DMS79 treated with DMSO at 0.1 percent for 48 hours (cell line): ENCODE results near the gene TNNI2.
"Not testable (repeated sequence)": the region's sequence is repeated elsewhere in the genome, so short reads cannot be mapped to it uniquely, and the experiment has no call there.

Experiments
- DNase-seq: peaks from one replicate; lab custom pipeline; 2025; lab: John Stamatoyannopoulos, UW

TNNI2 gene

GRCh38 chr11:1862588-1863351, 24.0 kb downstream of the TNNI2 start:
- DNase-seq: no peak

GRCh38 chr11:1863352-1864216, 24.8 kb downstream of the TNNI2 start:
- no peak for DNase-seq

- DNase-seq: no peak
Observed at GRCh38 chr11:1864231-1864630, 25.4 kb downstream of the TNNI2 start.

GRCh38 chr11:1864831-1865665, 26.3 kb downstream of the TNNI2 start:
- no peak for DNase-seq

- no peak for DNase-seq
Observed at GRCh38 chr11:1866226-1866625, 27.4 kb downstream of the TNNI2 start.

DNA sequence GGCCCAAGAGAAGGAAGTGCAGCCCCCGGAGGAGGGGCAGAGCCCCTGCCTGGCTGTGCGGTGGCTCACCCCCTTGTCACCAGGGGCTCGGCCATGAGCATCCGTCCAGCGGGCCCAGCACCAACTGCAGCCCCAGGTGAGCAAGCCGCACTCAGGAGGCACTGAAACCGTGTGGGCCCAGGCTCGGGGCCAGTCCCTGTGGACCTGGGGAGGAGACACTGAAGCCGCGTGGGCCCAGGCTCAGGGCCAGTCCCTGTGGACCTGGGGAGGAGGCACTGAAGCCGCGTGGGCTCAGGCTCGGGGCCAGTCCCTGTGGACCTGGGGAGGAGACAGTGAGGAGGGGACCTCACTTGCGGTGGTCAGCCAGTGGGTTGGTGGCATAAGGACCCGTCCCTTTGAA, 28.0 kb downstream of the TNNI2 start:
- DNase-seq: no peak

DNA sequence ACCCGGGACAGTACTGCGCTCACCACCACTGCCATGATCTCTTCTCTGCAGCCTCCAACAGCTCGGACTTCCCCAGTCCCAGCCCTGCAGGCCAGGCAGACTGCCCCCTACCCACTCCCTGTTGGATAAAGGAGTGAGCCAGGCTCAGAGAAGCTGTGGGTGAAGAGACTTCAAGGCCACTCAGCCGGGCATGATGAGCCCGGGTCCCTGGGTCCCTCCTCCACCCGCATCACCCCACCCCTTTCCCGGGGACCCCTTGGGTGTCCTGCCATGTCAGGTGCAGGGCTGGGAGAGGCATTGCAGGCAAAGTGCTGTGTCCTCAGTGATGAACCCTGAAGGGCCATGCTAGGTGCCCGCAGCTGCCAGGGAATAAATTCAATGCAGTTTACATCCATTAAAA, 28.6 kb downstream of the TNNI2 start:
- DNase-seq: no peak

DNA sequence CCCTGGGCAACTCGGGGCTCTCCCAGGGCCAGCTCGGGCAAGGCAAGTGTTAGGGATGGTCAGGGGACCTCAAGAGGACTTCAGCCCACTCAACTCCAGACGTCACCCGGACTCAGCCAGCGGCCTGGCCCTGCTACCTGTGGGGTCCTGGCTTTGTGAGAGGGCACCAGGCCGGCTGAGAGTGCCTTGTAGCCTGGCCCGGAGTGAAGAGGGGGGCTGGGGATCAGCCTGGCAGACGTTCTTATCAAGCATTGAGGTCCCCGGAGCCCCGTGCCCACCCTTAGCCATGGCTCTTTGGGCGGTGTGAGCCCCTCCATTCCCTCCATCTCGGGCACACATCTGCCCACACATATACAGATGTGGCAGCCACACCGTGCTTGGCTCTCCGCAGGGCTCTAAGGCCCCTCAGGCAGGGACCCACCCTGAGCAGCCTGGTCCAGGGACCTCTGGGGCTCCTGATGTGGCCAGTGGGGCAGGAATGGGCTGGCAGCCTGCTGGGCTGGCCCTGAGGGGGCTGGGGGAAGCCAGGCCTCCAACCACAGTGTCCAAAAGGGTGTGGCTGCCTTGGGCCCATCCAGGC, 29.4 kb downstream of the TNNI2 start:
- no peak for DNase-seq

DNA sequence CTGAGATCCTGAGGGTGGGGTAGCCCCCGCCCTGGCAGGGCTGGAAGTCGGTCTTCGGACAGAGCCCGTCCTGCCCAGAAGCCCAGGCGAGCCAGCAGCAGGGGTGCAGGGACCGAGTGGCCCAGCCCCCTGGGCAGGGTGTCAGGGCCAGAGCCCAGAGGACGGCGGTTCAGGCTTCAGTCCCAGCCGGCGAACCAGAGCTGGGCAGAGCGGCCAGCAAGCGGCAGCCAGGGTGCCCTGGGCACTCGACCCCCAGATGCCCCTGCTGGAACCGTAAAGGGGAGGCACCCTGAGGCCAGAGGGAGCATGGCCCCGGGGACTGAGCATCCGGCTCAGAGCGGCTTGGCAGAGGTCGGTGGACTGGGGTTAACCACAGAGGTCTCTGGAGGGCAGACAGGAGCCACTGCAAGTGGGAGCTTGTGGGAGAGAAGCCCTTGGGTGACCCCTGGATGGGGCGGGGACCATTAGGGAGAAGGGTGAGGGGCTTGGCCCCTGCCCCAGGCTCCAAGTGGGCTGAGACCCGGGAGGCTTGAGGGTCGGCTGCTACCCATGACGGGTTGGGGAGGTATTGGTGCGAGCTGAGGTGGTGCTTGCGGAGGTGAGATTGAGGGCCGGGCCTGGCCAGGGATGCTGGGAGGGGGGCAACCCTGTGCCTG, 30.0 kb downstream of the TNNI2 start:
- no peak for DNase-seq

DNA sequence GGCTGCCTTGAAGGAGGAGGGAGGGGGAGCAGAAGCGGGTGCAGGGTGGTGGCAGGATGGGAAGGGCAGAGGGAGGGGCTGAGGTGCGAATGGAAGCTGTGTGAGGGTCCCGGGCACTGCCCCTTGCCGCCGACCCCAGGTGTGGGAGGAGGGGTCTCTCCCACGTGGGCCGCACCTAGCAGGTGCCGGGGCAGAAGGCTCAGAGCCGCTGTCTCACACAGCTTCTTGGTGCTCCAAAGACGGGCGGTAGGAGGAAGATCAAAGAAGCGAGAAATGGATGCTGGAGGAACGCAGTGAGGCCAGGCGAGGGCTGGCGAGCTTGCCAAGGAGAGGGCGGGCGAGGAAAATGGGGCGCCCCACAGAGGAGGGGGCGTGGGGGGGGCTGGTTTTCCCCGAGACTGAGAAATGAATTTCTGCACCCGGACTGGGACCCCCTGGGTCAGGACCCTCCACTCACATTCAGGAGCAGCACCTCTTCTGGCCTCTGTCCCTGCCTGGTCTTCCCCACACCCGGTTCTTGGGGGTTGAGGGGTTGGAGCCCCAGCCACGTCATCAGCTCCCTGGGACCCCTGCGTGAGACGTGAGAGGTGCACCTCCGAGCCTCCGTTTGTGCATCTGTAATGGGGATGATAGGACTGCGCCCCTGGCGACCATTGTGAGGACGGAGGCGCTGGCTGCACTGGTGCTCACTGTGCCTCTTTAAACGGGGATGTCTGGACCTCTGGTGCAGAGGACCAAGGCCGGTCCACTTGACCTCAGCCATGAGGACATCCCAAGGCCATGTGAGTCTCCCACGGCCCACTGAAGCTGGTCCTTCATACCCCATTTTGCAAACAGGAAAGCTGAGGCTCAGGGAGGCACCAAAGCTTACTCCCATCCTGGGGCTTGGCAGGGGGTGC, 30.9 kb downstream of the TNNI2 start:
- no peak for DNase-seq

DNA sequence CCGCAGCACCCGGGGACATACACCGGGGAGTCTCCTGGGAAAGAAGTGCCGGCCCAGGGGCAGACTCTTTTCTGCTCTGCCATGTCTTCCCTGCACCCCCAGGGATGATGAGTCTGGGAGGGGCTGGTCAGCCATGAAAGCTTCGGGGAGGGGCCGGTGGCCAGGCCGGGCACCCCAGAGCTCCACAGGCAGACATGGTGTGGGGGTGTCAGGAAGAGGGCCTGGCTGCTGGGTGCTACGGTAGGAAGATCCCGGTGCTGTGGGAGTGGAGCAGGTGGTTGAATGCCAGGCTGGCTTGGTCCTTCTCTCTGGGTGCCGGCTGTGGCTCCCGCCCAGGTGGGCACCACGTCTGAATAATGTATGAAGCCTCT, 31.5 kb downstream of the TNNI2 start:
- no peak for DNase-seq

- DNase-seq: no peak
Observed at GRCh38 chr11:1870721-1871466, 32.1 kb downstream of the TNNI2 start.

DNA sequence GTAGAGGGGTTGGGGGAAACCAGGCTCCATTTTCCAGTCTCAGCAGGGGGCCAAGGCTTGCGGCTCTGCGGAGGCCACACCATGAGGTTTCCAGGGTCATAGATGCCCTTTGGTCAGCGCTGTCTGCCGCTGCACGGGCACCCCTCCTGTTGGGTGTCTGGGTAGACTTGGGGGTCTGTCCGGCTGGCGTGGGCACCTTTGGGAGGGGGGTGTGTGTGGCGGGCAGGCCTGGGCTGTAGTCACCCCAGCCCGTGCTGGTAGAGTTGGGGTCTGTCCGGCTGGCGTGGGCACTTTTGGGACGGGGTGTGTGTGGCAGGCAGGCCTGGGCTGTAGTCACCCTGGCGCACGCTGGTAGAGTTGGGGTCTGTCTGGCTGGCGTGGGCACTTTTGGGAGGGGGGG, 32.8 kb downstream of the TNNI2 start:
- no peak for DNase-seq

GRCh38 chr11:1872267-1872985, 33.6 kb downstream of the TNNI2 start:
- no peak for DNase-seq

- no peak for DNase-seq
Observed at GRCh38 chr11:1873048-1873812, 34.4 kb downstream of the TNNI2 start.

DNA sequence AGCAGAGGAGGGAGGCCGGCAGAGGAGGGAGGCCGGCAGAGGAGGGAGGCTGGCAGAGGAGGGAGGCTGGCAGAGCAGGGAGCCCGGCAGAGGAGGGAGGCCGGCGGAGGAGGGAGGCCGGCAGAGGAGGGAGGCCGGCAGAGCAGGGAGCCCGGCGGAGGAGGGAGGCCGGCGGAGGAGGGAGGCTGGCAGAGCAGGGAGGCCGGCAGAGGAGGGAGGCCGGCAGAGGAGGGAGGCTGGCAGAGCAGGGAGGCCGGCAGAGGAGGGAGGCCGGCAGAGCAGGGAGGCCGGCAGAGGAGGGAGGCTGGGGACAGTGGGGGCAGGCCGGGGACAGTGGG, 35.0 kb downstream of the TNNI2 start:
- DNase-seq: not testable (repeated sequence)

DNA sequence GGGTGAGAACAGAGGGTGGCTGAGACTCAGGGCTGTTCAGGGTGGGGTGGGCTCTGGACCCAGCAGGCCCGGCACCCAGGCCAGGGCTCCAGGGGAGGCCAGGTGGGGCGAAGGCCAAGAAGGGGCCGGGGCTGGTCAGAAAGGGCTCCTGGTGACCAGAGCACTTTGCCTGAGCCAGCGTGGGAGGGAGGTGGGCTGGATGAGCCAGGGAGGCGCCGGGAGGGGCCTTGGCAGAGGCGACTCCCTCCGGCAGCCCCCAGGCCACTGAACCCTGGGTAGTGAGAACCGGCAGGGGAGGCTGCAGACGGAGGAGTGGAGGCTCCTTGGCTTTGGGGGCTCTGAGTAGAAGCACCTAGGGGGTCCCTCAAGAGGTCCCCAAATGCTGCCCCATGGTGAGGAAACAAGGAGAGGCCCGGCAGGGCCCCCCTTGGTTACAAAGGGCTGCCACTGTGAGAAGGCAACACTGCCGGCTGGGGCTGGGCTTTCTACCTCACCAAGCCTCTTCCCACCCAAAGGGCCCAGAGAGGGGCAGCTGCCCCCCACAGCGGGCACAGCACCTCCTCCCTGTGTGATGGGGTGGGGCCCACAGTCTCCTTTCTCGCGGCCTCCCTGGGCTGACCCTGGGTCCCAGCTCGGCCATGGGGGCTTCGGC, 35.8 kb downstream of the TNNI2 start:
- DNase-seq: not testable (repeated sequence)
